MV-4-11 (cell line): ENCODE results near the gene CALN1.
"Not testable (repeated sequence)": the region's sequence is repeated elsewhere in the genome, so short reads cannot be mapped to it uniquely, and the experiment has no call there.

ENCODE experiments used
- DNase-seq: peaks from one replicate; lab custom pipeline; 2025; lab: John Stamatoyannopoulos, UW

CALN1 gene

GRCh38 chr7:71739520-71740173 lies 672.5 kb downstream of the CALN1 start:
- no peak for DNase-seq

DNA sequence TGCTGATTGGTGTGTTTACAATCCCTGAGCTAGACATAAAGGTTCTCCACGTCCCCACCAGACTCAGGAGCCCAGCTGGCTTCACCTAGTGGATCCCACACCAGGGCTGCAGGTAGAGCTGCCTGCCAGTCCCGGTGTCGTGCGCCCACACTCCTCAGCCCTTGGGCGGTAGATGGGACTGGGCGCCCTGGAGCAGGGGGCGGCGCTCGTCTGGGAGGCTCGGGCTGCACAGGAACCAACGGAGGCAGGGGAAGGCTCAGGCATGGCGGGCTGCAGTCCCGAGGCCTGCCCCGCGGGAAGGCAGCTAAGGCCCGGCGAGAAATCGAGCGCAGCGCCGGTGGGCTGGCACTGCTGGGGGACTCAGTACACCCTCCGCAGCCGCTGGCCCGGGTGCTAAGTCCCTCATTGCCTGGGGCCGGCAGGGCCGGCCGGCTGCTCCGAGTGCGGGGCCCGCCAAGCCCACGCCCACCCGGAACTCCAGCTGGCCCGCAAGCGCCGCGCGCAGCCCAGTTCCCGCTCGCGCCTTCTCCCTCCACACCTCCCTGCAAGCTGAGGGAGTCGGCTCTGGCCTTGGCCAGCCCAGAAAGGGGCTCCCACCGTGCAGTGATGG lies 674.1 kb downstream of the CALN1 start:
- DNase-seq: not testable (repeated sequence)

GRCh38 chr7:71735961-71736556 lies 676.1 kb downstream of the CALN1 start:
- peak; percentile 32 for DNase-seq

DNA sequence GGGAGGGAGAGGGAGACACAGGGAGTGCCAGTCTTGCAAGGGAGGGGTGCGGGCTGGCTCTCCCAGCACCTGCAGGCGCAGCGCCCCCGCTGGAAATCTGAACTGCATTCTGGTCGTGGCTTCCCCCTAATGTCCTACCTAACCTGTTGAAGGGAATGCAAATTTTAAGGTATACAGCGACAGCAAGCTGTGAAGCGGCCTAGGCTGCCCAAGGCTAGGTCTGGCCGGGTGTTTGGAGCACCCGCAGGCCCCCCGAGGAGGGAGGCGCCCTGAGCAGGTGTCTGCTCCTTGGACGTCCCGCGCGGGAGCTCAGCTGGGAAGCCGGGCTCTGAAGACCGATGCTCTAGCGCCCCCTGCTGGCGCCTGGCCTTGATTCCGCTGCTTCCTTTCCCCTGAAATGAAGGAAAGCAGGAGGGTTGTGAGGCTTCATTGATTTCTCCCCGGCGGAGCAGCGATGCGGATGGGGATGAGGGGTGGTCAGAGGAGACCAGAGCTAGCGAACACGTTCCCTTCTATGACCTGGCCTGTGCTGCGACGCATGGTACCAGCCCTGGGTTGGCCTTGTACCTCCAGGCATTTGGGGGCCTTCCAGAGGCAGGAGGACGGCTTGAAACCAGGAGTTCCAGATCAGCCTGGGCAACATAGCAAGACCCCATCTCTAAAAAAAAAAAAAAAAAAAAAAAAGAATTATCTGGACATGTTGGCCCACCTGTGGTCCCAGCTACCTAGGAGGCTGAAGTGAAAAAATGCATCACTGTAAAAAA lies 678.8 kb downstream of the CALN1 start:
- peak; percentile 41 for DNase-seq

DNA sequence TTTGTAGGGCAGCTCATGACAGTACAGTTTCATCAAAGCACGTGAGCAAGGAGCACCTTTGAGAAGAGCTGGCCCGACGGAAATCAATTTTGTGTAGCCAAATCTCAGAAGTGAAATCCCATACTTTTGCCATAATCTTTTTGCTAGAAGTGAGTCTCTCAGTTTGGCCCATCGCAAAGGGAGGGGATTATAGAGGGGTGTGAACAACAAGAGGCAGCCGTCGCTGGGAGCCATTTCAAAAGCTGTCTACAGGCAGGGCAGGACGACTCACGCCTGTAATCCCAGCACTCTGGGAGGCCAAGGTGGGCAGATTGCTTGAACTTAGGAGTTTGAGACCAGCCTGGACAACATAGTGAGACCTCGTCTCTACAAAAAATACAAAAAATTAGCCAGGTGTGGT lies 680.4 kb downstream of the CALN1 start:
- no peak for DNase-seq
